DND-41 (cell line): ENCODE data around the gene BRSK2.

Experiments used
- ATAC-seq: fragments of 200-7000 bp; cut with Tn5 transposase; 3 replicates; pipeline ENCODE4 v1.9.1; 2021; ENCODE audit warnings: low read depth; ENCODE audit not compliant: insufficient read depth
- DNase-seq: peaks from one replicate; pipeline ENCODE4 v3.0.0-alpha.2; 2020
- H2AFZ ChIP-seq: 2 replicates; pipeline ENCODE4 v1.6.0; 2012; ENCODE audit warnings: low read depth, low read length
- H3K27ac ChIP-seq: 2 replicates; pipeline ENCODE4 v1.5.1; 2012; ENCODE audit warnings: low read length, inconsistent platforms
- H3K27me3 ChIP-seq: fragments of 200-600 bp; sonication (generic); 2 replicates; pipeline ENCODE4 v1.6.0; 2012; ENCODE audit warnings: low read length, mild to moderate bottlenecking, inconsistent platforms; ENCODE audit not compliant: insufficient read depth, poor library complexity
- H3K36me3 ChIP-seq: 2 replicates; pipeline ENCODE4 v1.5.1; 2012; ENCODE audit warnings: low read length, inconsistent platforms; ENCODE audit not compliant: insufficient read depth
- H3K4me1 ChIP-seq: 2 replicates; pipeline ENCODE4 v1.5.1; 2012; ENCODE audit warnings: mild to moderate bottlenecking, low read length; ENCODE audit not compliant: insufficient read depth
- H3K4me2 ChIP-seq: 2 replicates; pipeline ENCODE4 v1.6.0; 2012; ENCODE audit warnings: mild to moderate bottlenecking, moderate library complexity, low read length, inconsistent platforms; ENCODE audit not compliant: insufficient read depth
- H3K4me3 ChIP-seq, 2 experiments: fragments of 200-600 bp in 1 of 2; shearing (Covaris generic) in 1 of 2; 2 replicates each; pipeline ENCODE4 v1.5.1; 2012 to 2016; ENCODE audit warnings: inconsistent platforms in 2 of 2, low read length in 2 of 2, mild to moderate bottlenecking in 2 of 2, low read depth in 1 of 2, moderate library complexity in 1 of 2
- H3K79me2 ChIP-seq: 2 replicates; pipeline ENCODE4 v1.6.0; 2012; ENCODE audit warnings: low read length, inconsistent platforms; ENCODE audit not compliant: insufficient read depth
- H3K9ac ChIP-seq: 2 replicates; pipeline ENCODE4 v1.6.0; 2012; ENCODE audit warnings: low read depth, mild to moderate bottlenecking, inconsistent platforms, low read length, moderate library complexity
- H3K9me3 ChIP-seq: 2 replicates; pipeline ENCODE4 v1.5.1; 2012; ENCODE audit warnings: low read length, moderate library complexity, mild to moderate bottlenecking, inconsistent platforms; ENCODE audit not compliant: insufficient read depth, severe bottlenecking
- H4K20me1 ChIP-seq: 2 replicates; pipeline ENCODE4 v1.6.0; 2012; ENCODE audit warnings: low read length; ENCODE audit not compliant: insufficient read depth
- CTCF ChIP-seq: IDR thresholded peaks from 2 replicates; pipeline ENCODE4 v1.5.1; 2012; ENCODE audit warnings: borderline replicate concordance, low read length, moderate library complexity, mild to moderate bottlenecking; ENCODE audit not compliant: poor library complexity, severe bottlenecking; ENCODE audit errors: extremely low read depth
- EZH2 ChIP-seq: IDR thresholded peaks from 3 replicates; pipeline ENCODE4 v1.6.1; 2012; ENCODE audit warnings: borderline replicate concordance, low read depth, mild to moderate bottlenecking, moderate library complexity, low read length, inconsistent platforms; ENCODE audit not compliant: severe bottlenecking

Gene BRSK2

GRCh38 chr11:1444823-1445422 is 55.2 kb downstream of the BRSK2 start:
- Histone ChIP-seq H3K36me3 (no peaks in the 10 kb centered on the region), H3K9me3 (no peaks in the 10 kb centered on the region), H3K27ac (no peak overlapping the region), H3K27me3 (no peaks in the 10 kb centered on the region), H2AFZ (no peak overlapping the region), H3K9ac (no peak overlapping the region), H3K4me1 (no peaks in the 10 kb centered on the region), H3K4me2 (no peak overlapping the region), H3K4me3 (no peak overlapping the region), H3K79me2 (no peaks in the 10 kb centered on the region), H4K20me1 (no peaks in the 10 kb centered on the region; the same call in none of the 2 replicates)
- TF ChIP-seq CTCF (no peak), EZH2 (no peak)
- no peak for DNase-seq
- no peak for ATAC-seq

- no peak overlapping the region for H3K9ac ChIP-seq
- no peaks in the 10 kb centered on the region for H3K36me3 ChIP-seq
- H2AFZ ChIP-seq: no peak overlapping the region
- H3K79me2 ChIP-seq: no peaks in the 10 kb centered on the region
- H3K4me3 ChIP-seq: no peak overlapping the region
- H3K27ac ChIP-seq: no peak overlapping the region
- H3K4me2 ChIP-seq: no peak overlapping the region
- TF ChIP-seq CTCF (no peak), EZH2 (no peak)
- ATAC-seq: no peak
- no peaks in the 10 kb centered on the region for H3K9me3 ChIP-seq
- H4K20me1 ChIP-seq: peaks cover 5% of the 10 kb centered on the region
- no peak for DNase-seq
- no peaks in the 10 kb centered on the region for H3K4me1 ChIP-seq
- H3K27me3 ChIP-seq: no peaks in the 10 kb centered on the region
Measured at GRCh38 chr11:1445741-1446445, 56.2 kb downstream of the BRSK2 start.

GRCh38 chr11:1446623-1447022 is 56.9 kb downstream of the BRSK2 start:
- no peaks in the 10 kb centered on the region for H3K27me3 ChIP-seq
- no peak overlapping the region for H3K27ac ChIP-seq
- H3K9ac ChIP-seq: no peak overlapping the region

More at GRCh38 chr11:1446623-1447022, 56.9 kb downstream of the BRSK2 start:
- Histone ChIP-seq H3K79me2 (no peaks in the 10 kb centered on the region), H3K9me3 (no peaks in the 10 kb centered on the region), H4K20me1 (peaks cover 10% of the 10 kb centered on the region), H3K4me1 (no peaks in the 10 kb centered on the region), H3K36me3 (no peaks in the 10 kb centered on the region), H3K4me2 (no peak overlapping the region), H3K4me3 (no peak overlapping the region), H2AFZ (no peak overlapping the region)
- no peak for DNase-seq
- no peak for TF ChIP-seq EZH2
- no peak for TF ChIP-seq CTCF
- no peak for ATAC-seq
